BLaER1 treated with 17β-estradiol and CSF1 and Interleukin-3, amounts not matched to agents 10 nM and 100 nM (cell line): ENCODE measurements around the gene NOL12.

ENCODE experiments used
- H3K27ac ChIP-seq, 11 experiments: shearing (Covaris generic); formaldehyde crosslinking; 2 replicates each; pipeline ENCODE4 v1.8.1; 2022
- H3K27me3 ChIP-seq, 11 experiments: shearing (Covaris generic); formaldehyde crosslinking; 2 replicates each; pipeline ENCODE4 v1.8.1; 2022
- H3K36me3 ChIP-seq, 11 experiments: shearing (Covaris generic); formaldehyde crosslinking; 2 replicates each; pipeline ENCODE4 v1.8.1; 2022
- H3K4me1 ChIP-seq, 10 experiments: shearing (Covaris generic); formaldehyde crosslinking; 2 replicates each; pipeline ENCODE4 v1.8.1; 2022
- H3K4me2 ChIP-seq, 11 experiments: shearing (Covaris generic); formaldehyde crosslinking; 2 replicates each; pipeline ENCODE4 v1.8.1; 2022
- H3K4me3 ChIP-seq, 10 experiments: shearing (Covaris generic); formaldehyde crosslinking; 2 replicates each; pipeline ENCODE4 v1.8.1; 2022
- H3K9ac ChIP-seq, 11 experiments: shearing (Covaris generic); formaldehyde crosslinking; 2 replicates each; pipeline ENCODE4 v1.8.1; 2022
- H3K9me3 ChIP-seq, 11 experiments: shearing (Covaris generic); formaldehyde crosslinking; replicated peaks in 1 of 11; 2 replicates each; pipeline ENCODE4 v1.8.1; 2022
- H4K20me1 ChIP-seq, 11 experiments: shearing (Covaris generic); formaldehyde crosslinking; 2 replicates each; pipeline ENCODE4 v1.8.1; 2022
- Cebpa-rat ChIP-seq, 11 experiments: shearing (Covaris generic); IDR thresholded peaks; 2 replicates each; pipeline ENCODE4 v1.8.1; 2022

Gene NOL12

DNA sequence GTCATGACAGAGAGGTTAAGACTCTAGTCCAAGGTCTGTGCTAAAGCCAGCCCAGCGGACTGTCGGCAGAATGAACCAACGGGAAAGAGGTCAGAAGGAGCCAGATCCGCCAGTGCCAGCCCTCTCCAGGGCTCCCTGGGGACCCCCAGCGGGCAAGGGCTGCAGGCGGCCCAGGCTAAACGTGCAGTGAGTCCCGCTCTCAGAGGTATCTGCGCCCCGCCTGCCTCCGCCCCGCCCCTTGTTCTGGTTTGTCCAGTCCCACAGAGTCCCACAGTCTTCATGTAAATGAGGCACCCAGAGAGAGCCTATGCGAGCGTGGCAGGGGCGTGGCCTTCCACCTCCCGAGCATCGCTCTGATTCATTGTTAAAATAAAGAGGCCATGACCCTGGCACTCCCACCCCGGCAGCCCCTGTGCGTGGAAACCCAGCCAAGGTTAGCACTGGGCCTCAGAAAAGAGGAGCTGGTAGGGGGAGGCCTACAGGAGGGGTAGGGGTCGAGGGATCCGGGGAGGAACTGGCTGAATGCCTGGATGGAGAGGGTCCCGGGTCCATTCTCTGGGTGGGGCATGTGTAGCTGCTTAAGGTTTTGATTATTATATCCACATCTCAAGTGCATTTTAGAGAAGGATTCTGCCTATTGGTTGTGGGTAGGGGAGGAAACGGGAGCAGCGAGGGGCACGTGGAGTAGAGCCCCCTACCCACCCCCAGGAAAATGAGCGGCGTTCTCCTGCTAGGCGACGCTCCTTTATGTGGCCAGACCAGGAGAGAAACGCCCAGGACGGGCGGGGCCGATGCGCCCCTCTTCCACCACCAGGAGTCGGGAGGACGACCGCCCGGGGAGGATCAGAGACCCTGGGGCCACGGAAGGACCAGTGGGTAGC is 10.8 kb downstream of the NOL12 start, which contains the start of gene TRIOBP:
Gene TRIOBP, plus strand, starts transcription at position 392 of the 881 bp plus-strand sequence. CDS start 4,318 bp downstream, outside the sequence.
- Histone ChIP-seq H3K9me3 (peaks cover 0 to 13% (median 0%) of the 10 kb centered on the region in 11 experiments; a peak in 2 of 22 replicates), H3K27ac (peak within 1 kb of the TSS in 9 of 11 experiments; percentile 29 to 68 (median 50); a peak in 16 of 22 replicates), H3K4me1 (peaks cover 36 to 60% (median 50%) of the 10 kb centered on the region in 10 experiments), H3K4me3 (peak within 1 kb of the TSS; percentile 22 to 61 (median 53); a peak in 19 of 20 replicates), H3K4me2 (peak within 1 kb of the TSS; percentile 78 to 91 (median 87)), H4K20me1 (peaks cover 0 to 10% (median 0%) of the 10 kb centered on the region in 11 experiments; a peak in 3 of 22 replicates), H3K36me3 (peaks cover 29 to 53% (median 41%) of the 10 kb centered on the region in 11 experiments), H3K9ac (peak within 1 kb of the TSS; percentile 17 to 73 (median 61); a peak in 20 of 22 replicates), H3K27me3 (no peaks in the 10 kb centered on the region)
- TF ChIP-seq Cebpa-rat (IDR thresholded peaks at IDR 0.05), result no peak

DNA sequence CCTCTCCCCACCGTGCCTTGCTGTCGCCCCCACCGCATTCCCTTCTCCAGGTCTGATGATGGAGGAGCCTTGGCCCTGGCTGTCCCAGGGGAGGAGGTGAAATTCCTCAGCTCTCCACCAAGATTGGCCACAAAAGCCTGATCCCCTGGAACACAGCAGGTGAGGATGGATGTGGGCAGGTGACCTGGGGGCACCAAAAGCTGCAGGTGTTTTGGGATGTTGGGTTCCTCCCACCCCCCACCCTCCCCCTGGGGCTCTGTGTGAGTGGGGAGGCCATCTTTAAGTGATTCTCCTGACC is 11.3 kb downstream of the NOL12 start:
- peak overlapping the region; percentile 78 to 91 (median 87); a peak in 21 of 22 replicates for H3K4me2 ChIP-seq
- peak overlapping the region in 9 of 11 experiments; percentile 48 to 73 (median 64); a peak in 17 of 22 replicates for H3K9ac ChIP-seq
- H3K4me1 ChIP-seq, result peaks cover 36 to 64% (median 53%) of the 10 kb centered on the region in 10 experiments
- H3K27me3 ChIP-seq, result no peaks in the 10 kb centered on the region
- H4K20me1 ChIP-seq, result peaks cover 0 to 10% (median 0%) of the 10 kb centered on the region in 11 experiments; a peak in 3 of 22 replicates
- H3K4me3 ChIP-seq, result peak overlapping the region in 9 of 10 experiments; percentile 35 to 61 (median 54); a peak in 17 of 20 replicates
- H3K36me3 ChIP-seq, result peaks cover 23 to 51% (median 37%) of the 10 kb centered on the region in 11 experiments
- H3K9me3 ChIP-seq, result peaks cover 0 to 13% (median 0%) of the 10 kb centered on the region in 11 experiments; a peak in 2 of 22 replicates
- peak overlapping the region in 8 of 11 experiments; percentile 29 to 68 (median 50); a peak in 15 of 22 replicates for H3K27ac ChIP-seq
- no peak for TF ChIP-seq Cebpa-rat (IDR thresholded peaks at IDR 0.05)

DNA sequence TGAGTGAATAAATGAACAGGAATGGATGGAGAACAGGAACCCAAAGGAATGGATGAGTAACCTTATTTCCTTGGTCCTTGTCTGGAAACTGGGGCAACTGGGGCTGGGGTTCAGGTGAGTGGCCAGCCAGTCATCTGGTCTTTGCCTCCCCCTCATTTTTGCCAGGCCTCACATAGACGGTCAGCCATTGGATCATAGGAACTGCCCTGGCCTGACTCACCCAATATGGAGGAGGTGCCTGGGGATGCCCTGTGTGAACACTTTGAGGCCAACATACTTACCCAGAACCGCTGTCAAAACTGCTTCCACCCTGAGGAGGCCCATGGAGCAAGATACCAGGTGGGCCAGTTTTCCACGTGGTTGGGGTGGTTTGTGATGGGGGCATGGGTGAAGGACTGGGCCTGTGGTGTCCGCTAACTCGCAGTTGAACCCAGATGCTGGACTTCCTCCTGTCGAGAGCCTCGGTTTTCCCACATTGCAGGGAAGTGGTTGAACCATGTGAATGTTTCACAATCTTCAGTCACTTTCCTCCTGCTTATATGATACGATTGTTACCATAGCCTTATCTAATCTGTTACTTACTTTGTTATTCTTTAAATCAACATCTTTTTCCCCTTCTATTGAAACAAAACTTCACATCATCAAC is 15.1 kb downstream of the NOL12 start:
- Histone ChIP-seq H3K9me3 (peaks cover 0 to 13% (median 0%) of the 10 kb centered on the region in 11 experiments; a peak in 2 of 22 replicates), H3K4me3 (no peak overlapping the region), H3K4me2 (peak overlapping the region in 8 of 11 experiments; percentile 29 to 80 (median 67); a peak in 14 of 22 replicates), H3K36me3 (peaks cover 0 to 56% (median 41%) of the 10 kb centered on the region in 11 experiments; a peak in 15 of 22 replicates), H4K20me1 (no peaks in the 10 kb centered on the region), H3K27ac (peak overlapping the region in 8 of 11 experiments; percentile 12 to 53 (median 40); a peak in 12 of 22 replicates), H3K27me3 (no peaks in the 10 kb centered on the region), H3K4me1 (peaks cover 25 to 62% (median 46%) of the 10 kb centered on the region in 10 experiments), H3K9ac (no peak overlapping the region)
- TF ChIP-seq Cebpa-rat (IDR thresholded peaks at IDR 0.05), result peak in 4 of 11 experiments; percentile 6 to 34 (median 22); a peak in 2 of 22 replicates

DNA sequence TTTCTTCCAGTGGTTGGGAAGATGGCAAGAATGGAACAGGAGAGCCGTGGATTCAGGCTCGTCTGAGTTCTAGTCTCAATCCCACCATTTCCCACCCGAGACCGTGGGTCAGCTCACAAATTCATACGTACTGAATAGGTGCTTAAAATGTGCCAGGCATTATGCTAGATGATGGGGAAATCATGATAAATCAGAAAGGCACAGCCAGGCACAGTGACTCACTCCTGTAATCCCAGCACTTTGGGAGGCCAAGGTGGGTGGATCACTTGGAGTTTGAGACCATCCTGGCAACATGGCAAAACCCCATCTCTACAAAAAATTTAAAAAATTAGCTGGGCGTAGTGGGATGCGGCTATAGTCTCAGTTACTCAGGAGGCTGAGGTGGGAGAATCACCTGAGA is 17.8 kb downstream of the NOL12 start:
- H3K9ac ChIP-seq, result no peak overlapping the region
- no peak overlapping the region for H3K4me3 ChIP-seq
- no peaks in the 10 kb centered on the region for H3K27me3 ChIP-seq
- H3K9me3 ChIP-seq, result peaks cover 0 to 13% (median 0%) of the 10 kb centered on the region in 11 experiments; a peak in 2 of 22 replicates
- H3K4me1 ChIP-seq, result peaks cover 2 to 51% (median 31%) of the 10 kb centered on the region in 10 experiments; a peak in 18 of 20 replicates
- no peak overlapping the region for H3K4me2 ChIP-seq
- TF ChIP-seq Cebpa-rat (IDR thresholded peaks at IDR 0.05), result no peak
- H4K20me1 ChIP-seq, result no peaks in the 10 kb centered on the region
- no peak overlapping the region for H3K27ac ChIP-seq
- H3K36me3 ChIP-seq, result peaks cover 0 to 67% (median 41%) of the 10 kb centered on the region in 11 experiments; a peak in 15 of 22 replicates

DNA sequence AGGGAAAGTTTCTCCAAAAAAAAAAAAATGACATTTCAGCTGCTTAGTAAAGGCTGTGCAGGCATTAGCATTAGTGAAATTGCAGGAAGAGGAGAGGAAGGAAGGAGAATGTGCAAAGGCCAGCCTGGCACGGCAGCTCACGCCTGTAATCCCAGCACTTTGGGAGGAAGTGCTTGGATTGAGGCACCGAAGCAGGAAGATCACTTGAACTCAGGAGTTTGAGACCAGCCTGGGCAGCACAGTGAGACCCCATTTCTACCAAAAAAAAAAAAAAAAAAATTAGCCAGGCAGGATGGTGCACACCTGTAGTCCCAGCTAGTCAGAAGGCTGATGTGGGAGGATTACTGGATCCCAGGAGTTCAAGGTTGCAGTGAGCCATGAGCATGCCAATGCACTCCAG is 18.5 kb downstream of the NOL12 start:
- Histone ChIP-seq H3K4me3 (no peak overlapping the region), H3K4me2 (peak overlapping the region in 3 of 11 experiments; percentile 15 to 41 (median 39); a peak in 4 of 22 replicates), H3K9me3 (peaks cover 0 to 13% (median 0%) of the 10 kb centered on the region in 11 experiments; a peak in 2 of 22 replicates), H4K20me1 (no peaks in the 10 kb centered on the region), H3K36me3 (peaks cover 0 to 74% (median 45%) of the 10 kb centered on the region in 11 experiments; a peak in 16 of 22 replicates), H3K27me3 (no peaks in the 10 kb centered on the region), H3K9ac (no peak overlapping the region), H3K27ac (no peak overlapping the region), H3K4me1 (peaks cover 0 to 57% (median 34%) of the 10 kb centered on the region in 10 experiments; a peak in 13 of 20 replicates)
- no peak for TF ChIP-seq Cebpa-rat (IDR thresholded peaks at IDR 0.05)

DNA sequence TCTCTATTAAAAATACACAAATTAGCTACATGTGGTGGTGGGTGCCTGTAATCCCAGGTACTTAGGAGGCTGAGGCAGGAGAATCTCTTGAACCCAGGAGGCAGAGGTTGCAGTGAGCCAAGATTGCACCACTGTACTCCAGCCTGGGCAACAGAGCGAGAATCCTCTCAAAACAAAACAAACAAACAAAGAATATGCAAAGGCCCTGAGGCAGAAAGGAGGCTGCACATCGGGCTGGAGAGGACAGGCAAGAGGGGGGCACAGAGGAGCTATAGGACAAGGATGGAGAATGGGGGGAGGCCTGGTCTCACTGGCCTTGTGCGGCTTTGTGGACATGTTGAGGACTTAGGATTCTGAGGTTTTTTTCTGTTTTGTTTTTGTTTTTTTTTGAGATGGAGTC is 19.1 kb downstream of the NOL12 start:
- Histone ChIP-seq H3K4me2 (peak overlapping the region in 1 of 11 experiments; percentile 39; a peak in 2 of 22 replicates), H3K4me1 (peaks cover 0 to 55% (median 38%) of the 10 kb centered on the region in 10 experiments; a peak in 14 of 20 replicates), H3K27me3 (no peaks in the 10 kb centered on the region), H3K9me3 (peaks cover 0 to 13% (median 0%) of the 10 kb centered on the region in 11 experiments; a peak in 2 of 22 replicates), H3K9ac (no peak overlapping the region), H4K20me1 (no peaks in the 10 kb centered on the region), H3K36me3 (peaks cover 0 to 76% (median 43%) of the 10 kb centered on the region in 11 experiments; a peak in 17 of 22 replicates), H3K27ac (no peak overlapping the region), H3K4me3 (no peak overlapping the region)
- no peak for TF ChIP-seq Cebpa-rat (IDR thresholded peaks at IDR 0.05)

DNA sequence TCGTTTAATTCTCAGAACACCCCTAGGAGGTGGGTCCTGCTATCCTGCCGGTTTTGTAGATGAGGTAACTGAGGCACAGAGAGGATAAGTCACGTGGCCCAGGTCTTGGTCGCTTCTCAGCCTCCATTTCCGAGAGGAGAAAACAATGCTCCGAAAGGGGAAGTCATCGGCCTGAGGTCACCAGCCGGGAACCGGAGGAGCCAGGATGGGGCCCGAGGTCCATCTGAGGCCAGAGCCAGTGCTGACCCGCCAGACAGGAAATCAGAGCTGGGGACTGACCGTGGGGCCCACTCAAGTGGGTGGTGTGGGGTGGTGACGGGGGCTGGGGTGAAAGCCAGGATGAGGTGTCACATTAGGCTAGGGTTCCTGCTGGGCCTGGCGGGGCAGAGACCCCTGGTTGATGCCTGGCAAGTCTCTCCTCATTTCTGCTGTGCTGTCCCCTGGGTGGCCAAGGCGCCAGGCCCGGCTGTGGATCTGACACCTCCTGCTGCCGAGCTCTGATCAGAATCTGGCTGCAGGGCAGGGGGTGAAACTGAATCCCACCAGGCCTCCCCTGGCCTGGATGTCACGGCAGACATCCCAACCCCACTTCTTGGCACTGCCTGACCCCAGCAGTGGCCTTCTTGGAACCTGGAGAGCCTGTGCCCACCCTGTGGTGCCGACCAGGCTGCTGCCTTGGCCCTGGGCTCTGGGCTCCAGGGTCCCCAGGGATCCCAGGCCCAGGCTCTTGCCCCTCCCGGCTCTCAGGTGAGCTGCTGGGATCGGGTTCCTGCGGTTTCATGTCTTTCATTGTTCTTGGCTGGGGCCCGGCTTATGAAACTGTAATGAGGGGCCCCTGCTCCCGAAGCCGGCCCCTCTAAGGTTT is 22.7 kb downstream of the NOL12 start:
- Histone ChIP-seq H3K4me2 (peak overlapping the region in 7 of 11 experiments; percentile 4 to 71 (median 54); a peak in 11 of 22 replicates), H3K4me1 (peaks cover 10 to 41% (median 33%) of the 10 kb centered on the region in 10 experiments), H4K20me1 (no peaks in the 10 kb centered on the region; a peak in 1 of 22 replicates), H3K4me3 (no peak overlapping the region), H3K27ac (peak overlapping the region in 10 of 11 experiments; percentile 9 to 65 (median 50); a peak in 18 of 22 replicates), H3K27me3 (no peaks in the 10 kb centered on the region), H3K9ac (peak overlapping the region in 6 of 11 experiments; percentile 26 to 63 (median 48); a peak in 10 of 22 replicates), H3K36me3 (peaks cover 0 to 62% (median 27%) of the 10 kb centered on the region in 11 experiments; a peak in 15 of 22 replicates), H3K9me3 (no peaks in the 10 kb centered on the region)
- no peak for TF ChIP-seq Cebpa-rat (IDR thresholded peaks at IDR 0.05)
